Measurements from ENCODE around the gene TP53I11.

- TF ChIP-seq CTCF (optimal IDR thresholded peaks at IDR 0.05 in 1 of 3, IDR thresholded peaks at IDR 0.05 in 1 of 3, conservative IDR thresholded peaks at IDR 0.05 in 1 of 3; ENCODE audit: extremely low read depth in 1 of 3, insufficient read depth in 2 of 3, low read length in 3 of 3) (no peak), EZH2 (IDR thresholded peaks at IDR 0.05; ENCODE audit: low read length) (no peak)
Observed at GRCh38 chr11:44969651-44970252, 19.1 kb upstream of the TP53I11 start.

Measured in keratinocyte (primary cell).